HG03175 (cell line): ENCODE data around the gene VAC14.
"Not testable (repeated sequence)": the region's sequence is repeated elsewhere in the genome, so short reads cannot be mapped to it uniquely, and the experiment has no call there.

Experiments
- ATAC-seq: cut with Tn5 transposase; IDR thresholded peaks from one replicate; pipeline ENCODE4 v1.9.1; 2021; ENCODE audit warnings: mild to moderate bottlenecking, moderate library complexity; ENCODE audit not compliant: unreplicated experiment

Gene VAC14

DNA sequence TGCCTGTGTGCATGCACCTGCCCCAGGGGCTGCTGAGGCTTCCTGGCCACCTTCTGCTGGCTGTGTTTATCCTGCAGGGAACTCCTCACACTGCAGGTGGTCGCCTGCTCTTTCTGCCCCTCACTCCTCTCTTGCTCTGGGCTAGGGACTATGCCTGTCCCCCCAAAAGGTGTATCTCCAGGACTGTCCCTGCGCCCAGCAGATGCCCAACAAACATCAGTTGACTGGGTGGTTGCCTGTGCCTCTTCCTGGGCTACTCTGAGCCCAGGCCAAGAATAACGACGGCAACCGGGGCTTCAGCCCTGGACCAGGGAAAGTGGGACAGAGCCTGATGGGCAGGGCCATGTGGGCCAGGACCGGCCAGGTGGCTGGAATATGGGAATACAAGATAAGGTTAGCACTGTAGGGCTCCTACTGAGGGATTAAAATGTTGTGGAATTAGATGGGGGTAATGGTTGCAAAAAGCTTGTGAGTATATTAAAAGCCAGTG, 55.4 kb downstream of the VAC14 start:
- no peak for ATAC-seq

DNA sequence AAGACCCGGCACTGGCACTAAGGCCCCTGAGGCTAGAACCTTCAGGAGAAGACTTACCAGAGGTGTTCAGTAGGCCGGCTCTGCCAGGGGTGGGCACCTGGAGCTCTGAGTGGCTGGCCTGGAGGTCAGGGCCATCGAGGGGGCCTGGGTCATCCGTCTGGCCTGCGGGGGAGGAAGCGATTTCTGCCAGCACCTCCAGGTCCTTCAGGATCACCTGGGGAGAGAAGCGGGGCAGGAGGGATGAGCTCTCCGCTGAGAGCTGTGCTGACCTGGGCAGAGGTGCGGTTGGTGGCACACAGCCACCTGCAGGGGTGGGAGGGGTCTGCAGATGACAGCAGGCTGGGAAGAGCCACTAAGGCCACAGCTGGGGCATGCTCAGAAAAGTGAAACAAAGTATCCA, 56.6 kb downstream of the VAC14 start:
- no peak for ATAC-seq

DNA sequence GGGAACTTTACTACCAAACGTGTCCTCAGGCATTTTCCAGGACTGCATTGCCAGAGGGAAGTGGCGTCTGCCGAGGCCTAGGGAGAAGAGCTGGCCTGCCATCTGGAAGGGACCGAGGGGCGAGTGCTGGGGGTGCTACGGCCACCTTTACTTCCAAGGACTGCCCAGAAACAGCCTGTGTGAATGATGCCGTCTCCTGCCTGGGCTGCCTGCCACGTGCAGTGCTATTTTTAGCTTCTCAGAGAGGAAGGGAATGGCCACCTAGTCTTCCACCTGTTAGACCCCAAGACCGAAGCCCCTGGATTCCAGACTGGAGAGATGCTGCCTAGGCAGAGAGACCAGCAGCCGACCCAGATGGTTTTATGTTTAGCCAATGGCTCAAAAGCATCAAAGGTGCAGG, 57.2 kb downstream of the VAC14 start:
- no peak for ATAC-seq

- ATAC-seq, result not testable (repeated sequence)
These were observed 58.0 kb downstream of the VAC14 start for GRCh38 chr16:70742967-70743366.

DNA sequence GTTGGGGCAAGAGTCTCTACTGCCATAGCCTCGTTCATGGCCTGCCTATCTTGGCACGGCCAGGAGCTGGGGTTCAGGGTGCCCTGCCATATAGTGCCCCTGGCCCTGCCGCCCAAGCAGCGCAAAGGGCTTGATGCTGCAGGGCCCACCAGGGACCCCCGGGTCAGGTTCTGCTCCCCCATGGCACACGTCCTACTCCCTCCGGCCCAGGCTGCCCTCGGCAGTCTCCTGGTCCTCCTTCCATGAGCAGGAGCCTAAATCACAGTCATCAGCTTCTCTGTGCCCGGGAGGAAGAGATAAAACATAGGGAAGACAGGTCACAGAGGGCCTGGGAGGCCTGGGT, 59.2 kb downstream of the VAC14 start:
- ATAC-seq, result no peak

- no peak for ATAC-seq
These were observed 59.8 kb downstream of the VAC14 start for GRCh38 chr16:70740914-70741782.

DNA sequence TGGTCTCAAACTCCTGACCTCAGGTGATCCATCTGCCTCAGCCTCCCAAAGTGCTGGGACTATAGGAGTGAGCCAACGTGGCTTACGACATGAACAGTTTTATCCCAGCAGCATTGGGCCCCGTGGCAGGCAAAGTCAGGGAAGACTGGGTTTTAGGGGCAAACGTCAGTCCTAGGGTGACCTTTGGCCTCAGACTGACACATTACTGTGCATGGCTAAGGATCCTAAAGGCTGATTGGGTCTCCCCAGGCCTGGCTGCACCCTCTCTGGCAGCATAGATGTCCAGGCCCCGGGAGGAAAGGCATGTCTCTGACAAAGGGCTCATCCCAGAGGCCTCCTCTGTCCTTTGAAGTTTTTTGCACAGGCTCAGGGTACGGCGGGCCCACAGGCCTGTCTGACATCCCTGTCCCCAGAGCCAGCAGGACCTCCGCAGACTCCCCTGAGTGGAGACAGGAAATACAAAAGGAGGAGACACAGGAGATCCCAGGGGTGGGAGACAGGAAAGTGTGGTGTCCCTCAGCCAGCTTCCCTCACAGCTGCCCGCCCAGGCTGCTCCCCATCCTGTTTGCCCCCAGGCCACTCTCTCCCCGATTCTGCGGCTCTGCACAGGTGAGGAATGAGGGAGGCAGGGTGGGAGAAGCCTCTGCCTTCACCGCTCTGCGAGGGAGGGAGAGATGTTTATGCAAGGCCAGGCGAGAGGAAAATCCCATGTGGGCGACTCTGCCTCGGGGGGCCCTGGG, 60.6 kb downstream of the VAC14 start:
- ATAC-seq, result no peak

DNA sequence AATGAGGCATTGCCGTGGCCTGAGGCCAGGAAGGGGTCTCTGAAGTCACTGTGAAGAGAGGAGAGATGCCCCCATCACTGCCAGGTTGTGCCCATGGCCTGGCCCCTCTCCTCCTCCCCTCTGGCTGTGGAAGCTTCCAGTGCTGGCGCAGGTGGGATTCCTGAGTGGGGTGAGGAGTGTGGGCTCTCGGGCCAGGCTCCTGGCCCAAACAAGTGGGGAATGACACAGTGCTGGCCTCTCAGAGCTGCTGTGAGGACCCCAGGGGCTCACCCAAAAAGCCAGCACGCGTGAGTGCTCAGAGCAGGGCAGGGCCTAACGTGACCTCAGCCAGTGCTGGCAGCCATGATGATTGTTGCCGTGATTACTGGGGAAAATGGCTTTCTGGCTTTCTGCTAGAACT, 61.6 kb downstream of the VAC14 start:
- ATAC-seq, result no peak

DNA sequence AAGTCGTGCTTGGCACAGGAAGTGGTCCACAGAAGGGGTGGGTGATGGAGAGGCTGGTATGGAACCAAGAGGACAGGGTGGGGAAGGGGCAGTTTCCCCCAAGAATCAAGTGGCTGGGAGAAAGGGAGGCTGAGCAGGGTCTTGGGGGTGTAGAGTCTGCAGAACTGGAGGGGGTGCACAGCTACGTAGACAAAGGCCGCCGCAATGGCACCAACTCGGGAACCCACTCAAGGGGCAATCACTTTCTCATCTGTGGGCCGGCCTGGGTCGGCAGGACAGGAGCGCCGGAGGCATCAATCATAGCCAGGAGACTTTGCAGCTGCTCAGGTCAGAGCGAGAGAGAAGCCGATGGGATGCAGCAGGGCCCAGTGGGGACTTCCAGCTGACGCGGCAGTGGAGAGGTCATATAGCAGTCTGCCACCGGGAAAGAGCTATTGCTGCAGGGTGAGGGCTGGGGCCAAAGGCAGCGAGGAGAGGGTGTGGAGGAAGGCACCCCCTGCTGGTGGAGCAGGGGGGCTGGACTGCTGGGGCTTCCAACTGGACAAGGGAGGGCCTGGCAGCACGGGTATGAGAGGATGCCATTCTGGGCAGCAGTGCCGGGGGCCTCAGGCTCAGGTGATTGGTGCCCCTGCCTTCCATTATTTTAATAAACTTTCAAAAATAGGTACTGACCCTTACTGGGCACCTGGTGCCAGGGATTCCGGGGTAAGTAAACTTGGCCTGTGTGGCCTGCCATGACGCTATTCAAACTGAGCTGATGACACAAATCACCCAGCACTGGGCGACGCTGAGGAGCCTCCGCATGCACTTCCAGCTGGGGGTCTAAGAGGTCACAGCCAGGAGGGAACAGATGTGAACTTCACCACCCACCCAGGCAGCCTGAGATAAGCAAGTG, 62.6 kb downstream of the VAC14 start:
- no peak for ATAC-seq

DNA sequence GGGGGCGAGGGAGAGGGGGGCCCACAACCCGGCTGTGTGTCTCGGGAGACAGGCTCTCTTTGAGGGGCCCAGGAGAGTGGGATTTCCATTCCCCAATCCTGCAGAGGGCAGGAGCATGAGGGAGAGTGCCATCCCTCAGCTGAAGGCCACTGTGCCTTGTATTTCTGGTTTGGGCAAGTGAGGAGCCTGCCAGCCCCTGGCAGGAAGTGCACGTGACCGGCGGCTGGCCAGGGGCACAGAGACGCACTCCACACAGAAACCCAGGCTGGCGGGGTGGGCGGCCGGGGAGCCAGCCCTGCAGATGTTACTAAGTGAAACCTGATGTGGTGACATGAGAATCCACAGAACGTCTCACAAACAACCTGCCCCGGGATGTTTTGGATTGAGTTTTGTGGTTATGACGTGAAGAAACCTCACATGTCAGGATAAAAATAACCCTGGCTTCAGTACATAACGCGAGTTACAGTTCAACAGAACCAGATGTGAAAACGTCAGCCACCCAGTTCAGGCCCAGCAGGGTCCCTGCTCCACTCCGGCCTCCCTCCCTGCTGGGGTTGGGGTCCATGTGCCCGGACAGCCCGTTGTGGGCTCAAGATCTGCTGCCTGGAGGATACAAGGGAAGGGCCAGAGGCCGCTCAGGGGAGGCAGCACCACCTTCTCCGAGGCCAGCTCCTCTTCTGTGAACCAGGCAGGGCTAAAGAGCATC, 63.4 kb downstream of the VAC14 start:
- peak; percentile 93 for ATAC-seq

DNA sequence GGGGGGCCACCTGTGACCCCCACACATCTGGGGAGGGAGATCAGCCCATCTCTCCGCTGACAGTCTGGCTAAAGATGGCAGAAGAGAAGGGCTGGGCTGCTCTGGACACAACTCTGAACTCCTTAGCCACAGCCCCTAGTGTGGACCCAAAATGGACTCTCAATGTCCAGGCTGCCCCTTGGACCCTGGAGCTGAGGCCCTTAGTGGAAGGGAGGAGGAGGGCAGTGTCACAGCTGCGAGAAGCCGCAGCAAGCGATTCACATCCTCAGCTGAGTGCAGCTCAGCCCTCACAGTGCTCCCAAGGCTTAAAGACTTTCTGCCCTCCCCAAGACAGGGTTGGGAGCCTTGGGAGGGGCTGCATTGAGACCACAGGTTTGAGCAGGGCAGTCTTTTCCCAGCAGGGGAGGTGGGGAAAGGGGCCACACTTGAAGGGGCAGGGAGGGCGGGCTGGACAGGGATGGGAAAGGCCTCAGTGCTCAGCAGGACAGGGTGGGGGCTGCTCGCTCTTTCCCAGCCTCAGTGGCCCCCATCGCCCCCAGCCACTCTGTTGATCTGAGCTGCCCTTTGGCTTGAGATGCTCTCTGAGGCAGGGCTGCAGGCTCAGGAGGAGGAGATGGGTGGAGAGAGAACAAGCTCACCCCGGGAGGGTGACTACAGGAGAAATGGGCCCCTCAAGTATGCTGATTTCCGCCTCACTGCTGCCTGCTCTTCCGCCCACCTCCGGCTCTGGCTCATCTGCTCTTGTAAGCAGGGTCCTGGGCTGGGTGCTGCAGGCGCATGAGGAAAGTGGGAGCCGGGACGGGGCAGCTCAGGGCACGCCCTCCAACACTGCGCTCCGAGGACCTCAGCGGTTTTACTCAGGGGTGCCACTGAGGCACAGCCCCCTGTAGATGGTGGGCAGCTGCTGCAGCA, 64.2 kb downstream of the VAC14 start:
- no peak for ATAC-seq

DNA sequence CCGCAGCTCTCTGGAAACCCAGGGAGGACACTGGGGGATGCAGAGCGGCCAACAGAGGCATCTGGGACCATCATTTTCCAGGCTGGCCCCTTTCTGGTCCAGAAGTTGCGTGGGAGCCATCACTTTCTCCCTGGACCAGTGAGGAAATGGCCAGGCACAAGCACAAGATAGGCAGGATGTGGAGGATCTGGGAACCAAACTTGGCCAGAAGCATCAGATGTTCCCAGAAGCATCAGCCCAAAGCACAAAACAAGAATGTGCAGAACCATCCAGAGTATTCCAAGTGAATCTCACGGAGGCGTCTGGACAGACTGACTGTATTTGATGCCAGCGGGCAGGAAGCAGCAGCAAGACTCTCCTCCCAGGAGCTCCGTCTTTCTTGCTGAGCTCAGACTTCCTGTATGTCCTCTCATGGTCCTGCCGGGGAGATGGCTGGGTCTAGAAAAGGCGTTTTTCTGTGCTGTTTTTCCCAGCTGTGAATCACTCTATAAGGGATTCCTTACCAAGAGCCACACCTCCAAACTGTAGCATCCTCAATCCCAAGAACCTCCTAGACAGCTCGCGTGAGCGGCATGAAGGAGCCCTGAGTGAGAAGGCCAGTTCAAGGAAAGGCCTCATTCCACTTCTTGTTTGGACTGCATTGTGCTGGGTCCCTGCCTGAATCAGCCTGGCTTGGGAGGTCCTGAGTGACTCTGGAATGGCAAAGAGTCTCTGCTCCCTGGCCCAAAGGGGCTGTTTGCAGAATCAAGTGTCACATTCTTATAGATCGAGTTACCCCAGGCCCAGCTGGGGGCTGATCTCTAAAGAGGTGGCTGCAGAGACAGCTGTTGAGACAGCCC, 65.6 kb downstream of the VAC14 start:
- ATAC-seq, result no peak

DNA sequence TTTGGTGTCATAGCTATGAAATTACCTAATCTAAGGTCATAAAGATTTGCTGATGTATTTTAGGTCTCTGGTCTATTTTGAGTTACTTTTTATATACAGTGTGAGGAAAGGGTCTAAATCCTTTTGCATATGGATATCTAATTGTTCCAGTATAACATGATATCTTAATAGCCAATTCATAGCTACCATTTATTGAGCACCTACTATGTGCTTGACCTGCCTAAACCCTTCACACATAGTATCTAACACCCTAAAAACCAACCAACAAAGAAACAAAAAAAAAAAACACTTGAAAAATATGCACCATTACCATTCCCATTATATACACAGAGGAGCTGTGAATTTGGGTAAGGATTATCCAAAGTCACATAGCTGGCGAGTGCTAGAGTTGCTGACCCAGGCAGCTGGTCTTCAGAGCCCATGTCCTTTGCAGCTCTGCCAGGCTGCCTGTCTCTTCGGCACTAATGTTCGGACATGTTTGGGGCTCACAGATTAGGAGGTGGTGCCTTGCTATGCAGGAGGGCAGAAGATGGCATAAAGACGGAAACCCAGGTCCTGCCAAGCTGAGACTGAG, 66.3 kb downstream of the VAC14 start:
- ATAC-seq, result no peak

GRCh38 chr16:70730944-70731343, 70.0 kb downstream of the VAC14 start:
- ATAC-seq, result no peak

GRCh38 chr16:70730031-70730430, 70.9 kb downstream of the VAC14 start:
- no peak for ATAC-seq

DNA sequence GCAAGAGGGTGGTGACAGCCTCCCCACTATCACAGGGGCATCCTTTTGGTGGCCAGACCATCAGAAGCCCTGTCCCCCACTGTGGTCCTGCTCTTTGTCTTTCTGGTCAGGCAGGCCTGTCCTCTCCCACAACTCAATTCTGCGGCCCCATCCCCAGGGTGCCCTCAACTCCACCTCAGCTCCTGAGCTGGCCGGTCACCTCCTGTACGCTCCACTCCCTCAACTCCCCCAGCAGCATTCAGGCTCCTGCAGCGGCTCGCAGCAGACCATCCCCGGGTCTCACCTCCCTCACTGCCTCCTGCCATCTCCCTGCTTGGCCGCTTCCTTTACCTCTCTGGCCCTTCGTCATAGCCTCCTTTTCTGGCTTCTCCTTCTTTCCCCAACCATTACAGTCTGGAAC, 71.7 kb downstream of the VAC14 start:
- no peak for ATAC-seq

DNA sequence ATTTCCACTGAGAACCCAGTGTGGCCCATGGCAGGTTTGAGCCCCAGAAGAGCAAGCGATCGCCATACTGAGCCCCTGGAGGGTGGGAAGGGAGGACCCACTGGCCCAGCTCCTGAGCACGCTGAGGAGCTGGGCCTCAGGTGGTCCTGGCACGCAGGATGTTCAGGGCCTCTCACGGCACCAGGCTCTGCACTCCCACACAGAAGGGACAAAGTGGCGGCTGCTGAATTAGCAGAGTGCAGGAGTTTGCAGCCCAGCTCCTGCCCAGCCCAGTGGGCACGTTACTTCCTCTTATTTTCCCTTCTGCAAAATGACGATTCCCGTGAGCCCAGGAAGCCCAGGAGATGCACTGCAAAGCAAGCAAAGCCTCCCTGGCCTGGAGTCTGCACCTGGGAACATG, 72.8 kb downstream of the VAC14 start:
- ATAC-seq, result no peak

DNA sequence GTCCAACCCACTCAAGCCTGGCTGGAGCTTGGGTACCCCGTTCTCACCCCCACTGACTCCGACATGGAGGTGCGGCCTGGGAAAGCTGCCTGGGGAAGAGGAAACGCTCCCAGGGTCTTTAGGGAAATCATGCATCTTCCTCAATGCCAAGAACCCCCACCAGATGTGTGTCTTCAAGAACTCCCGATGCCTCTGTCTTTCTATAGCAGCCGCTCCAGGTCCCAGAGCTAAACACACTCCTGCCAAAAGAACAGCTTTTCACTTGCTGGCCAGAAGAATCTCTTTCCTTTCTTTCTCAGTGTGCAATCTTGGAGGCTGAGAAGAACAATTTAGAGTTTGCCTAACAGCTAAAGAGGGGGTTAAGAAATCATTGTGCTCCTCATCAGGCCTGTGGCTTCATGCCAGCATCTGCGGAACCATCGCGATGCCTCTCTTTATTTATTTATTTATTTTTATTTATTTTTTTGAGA, 74.0 kb downstream of the VAC14 start:
- no peak for ATAC-seq
